HCT116 (cell line): Measurements from ENCODE around the gene FABP3. TPM values are rescaled to one million over a fixed set of nuclear protein-coding genes. Genes with fewer than 3 reads are reported as not detected.

Experiments used
- ATAC-seq: fragments of 200-7000 bp; cut with Tn5 transposase; 2 replicates; pipeline ENCODE4 v1.9.1; 2020; ENCODE audit warnings: mild to moderate bottlenecking, moderate library complexity
- BruUV-seq: library from RNA; stranded (reverse); fragments of 400-500 nt; replicated peaks from 2 replicates; lab custom pipeline; 2021; lab: Mats Ljungman, UMichigan
- CTCF ChIA-PET: fragments of 300-600 bp; sonication (Branson Sonifier 250); formaldehyde crosslinking; loops from one replicate; lab custom pipeline; 2021; ENCODE audit warnings: antibody characterized with exemption; lab: Charles Lee
- POLR2A ChIA-PET: fragments of 300-600, 350-600 bp; sonication (Branson Sonifier 250); formaldehyde crosslinking; loops from one replicate; lab custom pipeline; 2021; ENCODE audit warnings: antibody characterized with exemption; lab: Charles Lee
- RAD21 ChIA-PET, 2 experiments: fragments of 300-600 bp; sonication (Branson Sonifier 250); formaldehyde crosslinking; loops; one replicate each; lab custom pipeline; 2023; ENCODE audit warnings: low total read pairs in 2 of 2; ENCODE audit not compliant: uncharacterized antibody in 2 of 2, unreplicated experiment in 2 of 2, low non-redundant PET in 1 of 2; lab: Charles Lee
- DNase-seq: peaks from one replicate; pipeline ENCODE4 v3.0.0-alpha.2; 2010; ENCODE audit warnings: low read depth, low spot score
- H2AFZ ChIP-seq: fragments of 200-600 bp; shearing (Covaris generic), sonication (generic); 2 replicates; pipeline ENCODE4 v1.6.1; 2017; ENCODE audit warnings: low read depth, mixed run types, mixed read lengths, antibody characterized with exemption, low read length; ENCODE audit not compliant: poor library complexity, severe bottlenecking
- H3K27ac ChIP-seq: 2 replicates; pipeline ENCODE4 v1.5.1; 2012; ENCODE audit warnings: low read depth, low read length
- H3K27me3 ChIP-seq: fragments of 200-600 bp; sonication (generic); 2 replicates; pipeline ENCODE4 v1.6.1; 2016; ENCODE audit warnings: mixed run types, low read length, mixed read lengths; ENCODE audit not compliant: insufficient read depth
- H3K36me3 ChIP-seq, 2 experiments: fragments of 200-500 bp in 1 of 2; fragments of 200-600 bp in 1 of 2; sonication (Bioruptor generic) in 1 of 2; sonication (generic) in 1 of 2; 2 replicates each; pipeline versions ENCODE4 v1.5.1 to v1.6.1; 2014 to 2016; ENCODE audit warnings: low read length in 2 of 2, inconsistent platforms in 1 of 2, mixed read lengths in 1 of 2, mixed run types in 1 of 2; ENCODE audit not compliant: insufficient read depth in 2 of 2, control insufficient read depth in 1 of 2
- H3K4me1 ChIP-seq, 2 experiments: fragments of 200-600 bp in 1 of 2; sonication (generic) in 1 of 2; 2 replicates each; pipeline versions ENCODE4 v1.5.1 to v1.6.1; 2012 to 2017; ENCODE audit warnings: low read length in 2 of 2, inconsistent platforms in 1 of 2, mild to moderate bottlenecking in 1 of 2, mixed read lengths in 1 of 2, mixed run types in 1 of 2, moderate library complexity in 1 of 2; ENCODE audit not compliant: insufficient read depth in 2 of 2, control insufficient read depth in 1 of 2
- H3K4me2 ChIP-seq: fragments of 200-600 bp; sonication (generic); 2 replicates; pipeline ENCODE4 v1.6.1; 2017; ENCODE audit warnings: mixed run types, low read length, mixed read lengths
- H3K4me3 ChIP-seq, 2 experiments: fragments of 200-600 bp in 1 of 2; sonication (generic) in 1 of 2; replicated peaks in 1 of 2; 2 replicates each; pipeline ENCODE4 v1.5.1; 2011 to 2016; ENCODE audit warnings: low read length in 2 of 2, control low read depth in 1 of 2, low read depth in 1 of 2, mild to moderate bottlenecking in 1 of 2, mixed read lengths in 1 of 2, mixed run types in 1 of 2
- H3K79me2 ChIP-seq: fragments of 200-600 bp; sonication (generic); 2 replicates; pipeline ENCODE4 v1.6.1; 2017; ENCODE audit warnings: mild to moderate bottlenecking, mixed run types, low read length, moderate library complexity, mixed read lengths; ENCODE audit not compliant: insufficient read depth
- H3K9ac ChIP-seq: fragments of 200-600 bp; sonication (generic); 2 replicates; pipeline ENCODE4 v1.6.1; 2016; ENCODE audit warnings: low read length, mixed read lengths
- H3K9me2 ChIP-seq: fragments of 200-600 bp; sonication (generic), shearing (Covaris generic); 2 replicates; pipeline ENCODE4 v1.6.1; 2017; ENCODE audit warnings: mixed run types, mild to moderate bottlenecking, moderate library complexity; ENCODE audit not compliant: insufficient read depth
- H3K9me3 ChIP-seq, 2 experiments: fragments of 200-500 bp in 1 of 2; fragments of 200-600 bp in 1 of 2; sonication (Bioruptor generic) in 1 of 2; sonication (generic) in 1 of 2; 2 replicates each; pipeline ENCODE4 v1.6.1; 2014 to 2017; ENCODE audit warnings: low read length in 2 of 2, mixed read lengths in 2 of 2, inconsistent platforms in 1 of 2, low read depth in 1 of 2, mild to moderate bottlenecking in 1 of 2, mixed run types in 1 of 2, moderate library complexity in 1 of 2; ENCODE audit not compliant: control insufficient read depth in 1 of 2, insufficient read depth in 1 of 2
- H4K20me1 ChIP-seq: fragments of 200-600 bp; sonication (generic), shearing (Covaris generic); 2 replicates; pipeline ENCODE4 v1.6.1; 2017; ENCODE audit warnings: mixed run types, mild to moderate bottlenecking, moderate library complexity; ENCODE audit not compliant: insufficient read depth
- CBX3 ChIP-seq: IDR thresholded peaks from 2 replicates; pipeline ENCODE4 v1.6.1; 2012; ENCODE audit warnings: low read depth
- ELF1 ChIP-seq: IDR thresholded peaks from 2 replicates; pipeline ENCODE4 v1.6.1; 2012; ENCODE audit warnings: low read depth, borderline replicate concordance
- FOSL1 ChIP-seq: IDR thresholded peaks from 2 replicates; pipeline ENCODE4 v1.6.1; 2012; ENCODE audit warnings: low read depth
- JUND ChIP-seq: IDR thresholded peaks from 2 replicates; pipeline ENCODE4 v1.6.1; 2012
- SP1 ChIP-seq: IDR thresholded peaks from 2 replicates; pipeline ENCODE4 v1.6.1; 2012; ENCODE audit warnings: low read depth
- TCF7L2 ChIP-seq: IDR thresholded peaks from 2 replicates; pipeline ENCODE4 v1.7.0; 2011; ENCODE audit warnings: borderline replicate concordance, inconsistent platforms; ENCODE audit not compliant: insufficient read depth, insufficient read length; ENCODE audit errors: extremely low read depth
- intact Hi-C: fragments of 100-400 bp; cut with micrococcal nuclease; formaldehyde crosslinking; loops from 2 replicates; pipeline ENCODE4 v1.10.0; 2022
- total RNA-seq: library from RNA; stranded (reverse); gene quantifications from one replicate; pipeline ENCODE4 v1.2.1, GENCODE V29; 2021; ENCODE audit not compliant: unreplicated experiment
- TF ChIP-seq, protein P1 (sequence below): IDR thresholded peaks from 2 replicates; pipeline ENCODE4 v1.6.1; 2012

Gene FABP3
- total RNA-seq, 1 experiment from 2014 or later, result not detected

GRCh38 chr1:31346785-31347184 is 26.1 kb downstream of the FABP3 start:
- Histone ChIP-seq H3K4me3 (no peak overlapping the region), H3K36me3 (peaks cover 0 to 9% of the 10 kb centered on the region in 2 experiments; a peak in 1 of 4 replicates), H3K9me2 (no peaks in the 10 kb centered on the region), H3K27ac (no peak overlapping the region), H3K4me2 (no peak overlapping the region), H2AFZ (no peak overlapping the region), H3K9ac (no peak overlapping the region), H3K79me2 (no peaks in the 10 kb centered on the region), H3K4me1 (no peaks in the 10 kb centered on the region), H3K27me3 (no peaks in the 10 kb centered on the region), H3K9me3 (no peaks in the 10 kb centered on the region), H4K20me1 (no peaks in the 10 kb centered on the region)
- intact Hi-C loops, result no loop called here
- CTCF ChIA-PET, result no interaction called here
- TF ChIP-seq, protein P1, sequence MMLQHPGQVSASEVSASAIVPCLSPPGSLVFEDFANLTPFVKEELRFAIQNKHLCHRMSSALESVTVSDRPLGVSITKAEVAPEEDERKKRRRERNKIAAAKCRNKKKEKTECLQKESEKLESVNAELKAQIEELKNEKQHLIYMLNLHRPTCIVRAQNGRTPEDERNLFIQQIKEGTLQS, result no peak
- TF ChIP-seq JUND (no peak), TCF7L2 (no peak), FOSL1 (no peak)
- BruUV-seq, result no TSS peak
- no peak for ATAC-seq
- no peak for DNase-seq
- RAD21 ChIA-PET, result no interaction called here
- POLR2A ChIA-PET, result no interaction called here

GRCh38 chr1:31345635-31346034 is 27.2 kb downstream of the FABP3 start:
- BruUV-seq, result no TSS peak
- H3K27ac ChIP-seq, result no peak overlapping the region
- H2AFZ ChIP-seq, result no peak overlapping the region
- ChIA-PET CTCF (no interaction called here), POLR2A (no interaction called here), RAD21 (no interaction called here)
- H3K9me3 ChIP-seq, result no peaks in the 10 kb centered on the region
- no peaks in the 10 kb centered on the region for H3K79me2 ChIP-seq
- H3K9me2 ChIP-seq, result no peaks in the 10 kb centered on the region
- H3K4me2 ChIP-seq, result no peak overlapping the region
- TF ChIP-seq SP1, result no peak
- no peak for TF ChIP-seq CBX3
- TF ChIP-seq ELF1, result no peak
- TF ChIP-seq, protein P1, result no peak
- no peaks in the 10 kb centered on the region for H3K27me3 ChIP-seq
- H3K36me3 ChIP-seq, result peaks cover 0 to 9% of the 10 kb centered on the region in 2 experiments; a peak in 1 of 4 replicates
- H3K4me1 ChIP-seq, result no peaks in the 10 kb centered on the region
- intact Hi-C loops, result no loop called here
- DNase-seq (no peak), ATAC-seq (no peak)
- H4K20me1 ChIP-seq, result no peaks in the 10 kb centered on the region
- H3K9ac ChIP-seq, result no peak overlapping the region
- H3K4me3 ChIP-seq, result no peak overlapping the region
